ENCODE measurements around the gene LYPD3.
A peak's percentile ranks its signal among the peaks of the same experiment; 100 is the strongest.
"Not testable (repeated sequence)": the region's sequence is repeated elsewhere in the genome, so short reads cannot be mapped to it uniquely, and the experiment has no call there.

LYPD3 gene

GRCh38 chr19:43465468-43466120 lies at the start of gene LYPD3:
LYPD3 (minus strand) TSS chr19:43465608; CDS start chr19:43465571, 37 bp downstream.
- peak; percentile 95 for DNase-seq (ENCODE audit: low spot score)
- ChIA-PET CTCF (interaction anchor here (1.2 kb wide), 1 partner anchor 54 kb away, joined by 3 read pairs; no protein-coding TSS in a partner anchor), POLR2A (ENCODE audit: low non-redundant PET) (interaction anchor here (0.6 kb wide), 1 partner anchor 41 kb away, joined by 4 read pairs; no protein-coding TSS in a partner anchor)
- TF ChIP-seq CTCF (conservative IDR thresholded peaks at IDR 0.05; ENCODE audit: low read depth): no peak
- peak within 1 kb of the TSS; percentile 89 for H3K27ac ChIP-seq

GRCh38 chr19:43512399-43512798 lies 47.0 kb upstream of the LYPD3 start:
- DNase-seq (ENCODE audit: low spot score); H3K27ac ChIP-seq; POLR2A ChIA-PET (ENCODE audit: low non-redundant PET); CTCF ChIA-PET: not testable (repeated sequence)

GRCh38 chr19:43511324-43511723 lies 45.9 kb upstream of the LYPD3 start:
- no peak for DNase-seq (ENCODE audit: low spot score)
- CTCF ChIA-PET: no interaction called here
- POLR2A ChIA-PET (ENCODE audit: low non-redundant PET): no interaction called here
- no peak overlapping the region for H3K27ac ChIP-seq
- TF ChIP-seq CTCF (conservative IDR thresholded peaks at IDR 0.05; ENCODE audit: low read depth): no peak

GRCh38 chr19:43510713-43511112 lies 45.3 kb upstream of the LYPD3 start:
- ChIA-PET CTCF (no interaction called here), POLR2A (ENCODE audit: low non-redundant PET) (no interaction called here)
- DNase-seq (ENCODE audit: low spot score): no peak
- no peak for TF ChIP-seq CTCF (conservative IDR thresholded peaks at IDR 0.05; ENCODE audit: low read depth)
- H3K27ac ChIP-seq: no peak overlapping the region

GRCh38 chr19:43507880-43508279 lies 42.5 kb upstream of the LYPD3 start:
- no peak for DNase-seq (ENCODE audit: low spot score)
- CTCF ChIA-PET: interaction anchor here (1.0 to 1.3 kb wide), 2 partner anchors 12 to 61 kb away, joined by 3 to 7 read pairs; no protein-coding TSS in a partner anchor
- POLR2A ChIA-PET (ENCODE audit: low non-redundant PET): no interaction called here
- no peak for TF ChIP-seq CTCF (conservative IDR thresholded peaks at IDR 0.05; ENCODE audit: low read depth)
- H3K27ac ChIP-seq: no peak overlapping the region

- no peak for TF ChIP-seq CTCF (conservative IDR thresholded peaks at IDR 0.05; ENCODE audit: low read depth)
- CTCF ChIA-PET: no interaction called here
- peak overlapping the region; percentile 38 for H3K27ac ChIP-seq
- POLR2A ChIA-PET (ENCODE audit: low non-redundant PET): interaction anchor here (0.7 kb wide), 1 partner anchor 41 kb away, joined by 4 read pairs; no protein-coding TSS in a partner anchor
- DNase-seq (ENCODE audit: low spot score): no peak
Measured at GRCh38 chr19:43506629-43507028, 41.2 kb upstream of the LYPD3 start.

- no peak for TF ChIP-seq CTCF (conservative IDR thresholded peaks at IDR 0.05; ENCODE audit: low read depth)
- peak overlapping the region; percentile 87 for H3K27ac ChIP-seq
- ChIA-PET CTCF (no interaction called here), POLR2A (ENCODE audit: low non-redundant PET) (interaction anchor here (0.7 kb wide), 1 partner anchor 40 kb away, joined by 4 read pairs; no protein-coding TSS in a partner anchor)
- no peak for DNase-seq (ENCODE audit: low spot score)
Measured at GRCh38 chr19:43505941-43506340, 40.5 kb upstream of the LYPD3 start.

Measured in RWPE1 (cell line).